ENCODE results near the gene AK6. TPM values are rescaled to one million over a fixed set of nuclear protein-coding genes. Genes with fewer than 3 reads are reported as not detected.

Gene AK6
- 10 to 100 TPM; 14.8 to 27.3 TPM for total RNA-seq

DNA sequence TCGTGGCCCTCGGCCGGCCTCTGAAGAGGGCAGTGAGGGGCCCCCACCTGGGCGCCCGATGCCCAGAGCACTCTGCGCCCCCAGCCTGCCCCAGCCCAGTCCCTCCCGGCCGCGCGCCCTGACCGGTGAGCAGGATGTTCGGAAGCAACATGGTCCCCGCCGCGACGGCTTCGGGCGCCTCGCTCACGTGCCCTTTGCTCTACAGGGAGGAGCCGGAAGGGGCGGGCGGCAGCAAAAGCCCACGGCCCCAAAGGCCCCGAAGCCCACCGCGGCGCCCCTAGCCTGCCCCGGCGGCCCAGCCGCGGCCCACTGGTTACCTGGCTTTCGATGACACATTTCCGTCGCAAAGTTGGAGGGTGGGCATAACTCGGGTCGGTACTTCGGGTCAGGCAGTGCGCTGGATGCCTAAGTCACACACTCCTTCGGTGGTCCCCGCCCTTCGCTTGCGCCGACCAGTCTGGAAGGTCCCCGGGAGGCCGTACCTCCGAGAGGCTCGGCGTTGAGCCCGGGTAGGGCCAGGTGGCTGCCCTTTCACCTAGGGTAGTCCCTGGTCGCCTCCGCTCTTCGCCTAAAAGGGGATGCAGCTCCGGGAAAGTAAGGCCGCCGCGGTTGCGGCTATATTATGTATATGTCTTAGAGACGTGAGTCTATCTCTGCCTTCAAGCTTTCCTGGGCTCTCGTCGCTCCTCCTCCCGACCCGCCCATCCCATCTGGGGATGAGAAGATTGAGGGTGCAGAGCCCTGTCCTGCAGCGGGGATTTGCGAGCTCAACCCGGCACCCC lies at the start of gene AK6, which contains the start of the genes RAD17 and TAF9:
AK6 (minus strand) TSS at position 181 of the 782 bp plus-strand sequence; CDS start at position 151, 30 bp downstream.
RAD17 (plus strand) TSS at position 479 of the 782 bp plus-strand sequence. CDS start 2,391 bp downstream, outside the sequence.
TAF9 (minus strand) TSS at position 181 of the 782 bp plus-strand sequence. CDS start 3,783 bp downstream, outside the sequence.

DNA sequence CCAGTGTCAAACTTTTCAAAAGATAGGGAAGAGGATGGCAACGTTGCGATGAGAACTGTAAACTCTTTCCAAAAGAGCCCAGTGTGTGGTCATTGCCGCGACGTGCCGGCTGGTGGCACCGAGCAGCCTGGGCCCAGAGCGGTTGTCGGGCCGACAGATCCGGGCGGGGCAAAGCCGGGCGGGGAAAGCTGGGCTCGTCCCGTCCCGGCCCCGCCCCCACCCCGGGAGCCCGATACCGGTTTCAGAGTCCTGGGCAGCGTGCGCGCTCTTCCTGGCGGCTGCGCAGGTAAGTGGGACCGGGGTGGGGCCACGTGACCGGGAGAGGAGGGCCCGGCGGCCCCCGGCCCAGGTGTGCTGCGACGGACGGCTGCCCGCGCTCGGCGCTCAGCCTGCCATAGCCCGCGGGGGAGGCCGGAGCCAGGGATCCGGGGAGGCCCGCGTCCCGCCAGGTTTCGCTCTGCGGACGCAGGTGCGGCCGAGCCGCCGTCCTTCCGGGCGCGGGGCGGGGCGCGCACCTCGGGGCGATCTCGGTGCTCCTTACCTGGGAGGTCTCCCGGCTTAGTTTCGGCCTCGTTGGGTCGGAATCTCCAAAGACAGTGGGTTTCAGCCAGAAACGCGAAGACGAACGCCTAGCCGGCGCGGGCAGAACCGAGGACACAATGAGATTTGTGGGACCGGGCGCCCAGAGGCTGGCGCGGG lies 45.7 kb upstream of the AK6 start, which contains the start of gene MARVELD2:
MARVELD2 (plus strand) TSS at position 232 of the 699 bp plus-strand sequence. CDS start 4,270 bp downstream, outside the sequence.

Other genes with a start within 250 kb of the AK6 start
- 100 to 1,000 TPM; 137 to 419 TPM for gene CCNB1, start 202.4 kb downstream of the AK6 start, total RNA-seq
- 10 to 100 TPM; 10.3 to 12.3 TPM for gene CENPH, start 179.9 kb downstream of the AK6 start, total RNA-seq
- gene CDK7, start 134.6 kb downstream of the AK6 start, total RNA-seq: 10 to 100 TPM; 29.3 to 46.6 TPM
- 1 to 10 TPM; 2.4 to 2.7 TPM for gene CCDC125, start 36.7 kb downstream of the AK6 start, total RNA-seq
- 10 to 100 TPM; 64.0 to 90.2 TPM for gene TAF9, start within 50 bp of the AK6 start, total RNA-seq
- 10 to 100 TPM; 23.4 to 24.6 TPM for gene RAD17, start 298 bp upstream of the AK6 start, total RNA-seq
- gene MARVELD2, start 45.6 kb upstream of the AK6 start, total RNA-seq: 1 to 10 TPM; 1.0 to 2.0 TPM
- under 1 TPM; 0.34 to 1.00 TPM for gene OCLN, start 123.3 kb upstream of the AK6 start, total RNA-seq
- gene GTF2H2C, start 190.7 kb upstream of the AK6 start, total RNA-seq: 10 to 100 TPM; 35.0 to 39.6 TPM

Measured in melanocyte of skin (primary cell).